H4 (cell line): ENCODE data around the gene ZPLD1. TPM values are rescaled to one million over a fixed set of nuclear protein-coding genes. Genes with fewer than 3 reads are reported as not detected.

Experiments
- DNase-seq: peaks from one replicate; pipeline ENCODE4 v3.0.0-alpha.2; 2015; ENCODE audit warnings: low spot score
- total RNA-seq: library from RNA; depleted of rRNA; stranded (reverse); fragments of >200 nt; shearing (Covaris generic); gene quantifications from 2 replicates; pipeline ENCODE4 v1.2.3, GENCODE V29; 2014

The ZPLD1 gene
- total RNA-seq, 1 experiment from 2014 or later: not detected

DNA sequence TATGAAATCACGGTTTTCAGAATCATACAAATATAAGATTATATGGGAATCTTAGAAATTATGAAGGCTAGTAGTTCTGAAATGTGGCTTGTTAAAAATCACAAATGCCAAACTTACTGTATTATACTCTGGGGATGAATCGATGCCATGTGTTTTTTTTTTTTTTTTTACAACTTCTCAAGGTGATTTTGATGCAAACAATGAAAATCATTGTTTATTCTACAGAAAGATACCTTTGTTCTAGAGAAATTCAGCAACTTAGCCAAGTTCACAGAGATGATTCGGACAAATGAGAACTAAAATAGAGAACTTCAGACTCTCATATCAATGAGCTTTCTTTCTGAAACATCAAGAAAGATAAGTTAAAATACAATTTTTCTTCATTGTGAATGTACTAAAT is 92.0 kb downstream of the ZPLD1 start:
- DNase-seq: no peak

DNA sequence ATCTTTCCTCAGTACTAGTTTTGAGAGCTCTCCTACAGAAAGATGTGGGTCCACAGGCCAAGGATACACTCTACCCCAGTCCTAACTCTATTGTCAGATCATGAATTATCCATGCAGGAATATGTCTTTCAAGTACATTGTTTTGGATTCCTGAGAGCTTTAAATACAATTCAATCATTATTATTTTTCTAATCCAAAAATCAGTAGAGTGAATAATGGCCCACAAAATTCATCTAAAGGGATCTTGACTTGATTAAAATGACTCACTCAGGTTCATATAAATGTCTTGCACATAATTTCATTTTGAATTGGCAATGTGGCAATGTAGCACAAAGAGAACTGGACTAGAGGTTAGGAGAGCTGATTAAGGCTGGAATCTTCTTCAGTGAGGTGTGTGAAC is 93.9 kb downstream of the ZPLD1 start:
- DNase-seq: no peak
